ENCODE results near the gene ELL2. TPM values are rescaled to one million over a fixed set of nuclear protein-coding genes. Genes with fewer than 3 reads are reported as not detected.
"Not testable (repeated sequence)": the region's sequence is repeated elsewhere in the genome, so short reads cannot be mapped to it uniquely, and the experiment has no call there.

ELL2 gene
- total RNA-seq, 1 donor: 11.3 TPM

DNA sequence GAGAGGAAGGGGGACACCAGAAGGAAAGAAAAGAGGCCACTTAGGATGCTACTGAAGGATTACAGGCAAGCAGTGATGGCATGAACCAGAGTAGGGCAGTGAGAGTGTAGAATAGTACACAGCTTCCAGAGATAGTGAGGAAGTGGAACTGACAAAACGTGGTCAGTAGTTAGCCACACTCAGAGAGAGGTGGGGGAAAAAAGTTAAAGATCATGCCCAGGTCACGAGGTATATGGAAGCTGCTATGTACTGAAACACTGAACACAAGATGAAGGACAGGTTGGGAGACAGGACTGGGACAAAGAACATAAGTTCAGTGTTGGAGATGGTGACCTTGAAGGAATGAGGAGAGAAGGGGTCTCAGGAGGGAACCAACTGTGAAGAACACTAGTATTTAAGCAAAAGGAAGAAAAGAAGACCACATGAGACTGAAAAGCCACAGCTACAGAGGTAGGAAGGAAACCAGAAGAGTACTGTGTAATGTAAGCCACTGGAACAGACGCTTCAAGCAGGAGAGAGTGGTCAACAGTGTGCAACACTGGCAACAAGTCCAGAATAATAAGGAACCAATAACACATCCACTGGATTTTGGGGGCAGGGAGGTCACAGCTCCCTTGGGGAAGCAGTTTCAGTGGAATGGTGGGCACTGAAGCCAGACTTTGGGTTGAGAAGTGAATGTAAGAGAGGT is 45.5 kb downstream of the ELL2 start:
- peak in 1 of 3 donors; percentile 7 for DNase-seq (ENCODE audit: low read depth in 2 of 3, low spot score in 2 of 3)

- no peak for DNase-seq (ENCODE audit: low read depth in 2 of 3, low spot score in 2 of 3)
These were observed 48.0 kb downstream of the ELL2 start for GRCh38 chr5:95913663-95914062.

- DNase-seq (ENCODE audit: low read depth in 2 of 3, low spot score in 2 of 3): no peak
These were observed 49.6 kb downstream of the ELL2 start for GRCh38 chr5:95912029-95912428.

GRCh38 chr5:95910521-95910920 is 51.1 kb downstream of the ELL2 start:
- no peak for DNase-seq (ENCODE audit: low read depth in 2 of 3, low spot score in 2 of 3)

- no peak for DNase-seq (ENCODE audit: low read depth in 2 of 3, low spot score in 2 of 3)
These were observed 51.9 kb downstream of the ELL2 start for GRCh38 chr5:95909738-95910137.

- no peak for DNase-seq (ENCODE audit: low read depth in 2 of 3, low spot score in 2 of 3)
These were observed 52.9 kb downstream of the ELL2 start for GRCh38 chr5:95908799-95909198.

- DNase-seq (ENCODE audit: low read depth in 2 of 3, low spot score in 2 of 3): no peak
These were observed 53.6 kb downstream of the ELL2 start for GRCh38 chr5:95907740-95908706.

DNA sequence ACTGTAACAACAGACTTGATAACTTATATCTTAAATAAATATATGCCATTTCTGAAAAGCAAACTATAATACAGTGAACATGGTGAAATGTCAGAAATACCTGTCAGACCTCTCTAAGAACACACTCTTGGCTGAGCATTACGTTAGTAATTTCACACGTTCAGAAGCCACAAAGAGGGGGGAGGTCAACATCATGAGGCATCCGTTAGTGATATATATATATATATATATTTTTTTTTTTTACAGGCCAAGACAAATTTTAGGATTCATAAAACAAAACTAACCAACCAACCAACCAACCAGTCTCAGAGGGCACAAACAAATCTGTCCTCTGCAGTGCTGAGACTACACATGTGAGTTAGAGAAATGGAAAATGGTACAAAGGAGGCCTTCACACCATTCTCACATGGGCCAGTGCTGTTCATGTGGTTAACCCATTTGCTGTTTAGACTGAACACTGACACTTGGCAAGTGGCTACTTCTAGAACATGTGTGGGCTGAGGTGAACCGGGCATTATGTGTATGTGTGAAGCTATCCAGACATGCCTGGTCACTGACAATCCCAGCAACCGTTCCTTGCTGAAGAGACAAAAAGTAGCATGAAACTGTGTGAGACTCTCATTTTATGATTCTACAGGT is 54.5 kb downstream of the ELL2 start:
- no peak for DNase-seq (ENCODE audit: low read depth in 2 of 3, low spot score in 2 of 3)

GRCh38 chr5:95906398-95906797 is 55.3 kb downstream of the ELL2 start:
- not testable (repeated sequence) for DNase-seq (ENCODE audit: low read depth in 2 of 3, low spot score in 2 of 3)

GRCh38 chr5:95904827-95905226 is 56.8 kb downstream of the ELL2 start:
- no peak for DNase-seq (ENCODE audit: low read depth in 2 of 3, low spot score in 2 of 3)

DNA sequence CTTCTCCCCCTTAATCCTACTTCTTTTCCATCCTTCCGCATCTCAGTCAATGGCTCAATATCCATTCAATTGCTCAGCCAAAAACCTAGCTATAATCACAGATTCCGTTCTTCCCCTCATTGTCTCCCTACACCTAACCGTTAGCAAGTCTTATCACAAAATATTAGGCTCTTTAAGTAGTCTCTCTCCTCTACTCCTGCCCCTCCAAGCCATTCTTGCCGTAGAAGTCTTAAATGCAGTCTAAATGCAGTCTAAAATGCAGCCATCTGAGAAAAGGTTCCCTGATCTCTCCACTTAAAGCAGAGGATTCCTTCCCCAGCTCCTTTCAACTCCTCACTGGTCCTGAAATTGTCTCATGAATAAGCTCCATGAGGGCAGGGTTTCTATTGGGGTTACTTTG is 57.8 kb downstream of the ELL2 start:
- DNase-seq (ENCODE audit: low read depth in 2 of 3, low spot score in 2 of 3): no peak

- no peak for DNase-seq (ENCODE audit: low read depth in 2 of 3, low spot score in 2 of 3)
These were observed 59.7 kb downstream of the ELL2 start for GRCh38 chr5:95901676-95902627.

DNA sequence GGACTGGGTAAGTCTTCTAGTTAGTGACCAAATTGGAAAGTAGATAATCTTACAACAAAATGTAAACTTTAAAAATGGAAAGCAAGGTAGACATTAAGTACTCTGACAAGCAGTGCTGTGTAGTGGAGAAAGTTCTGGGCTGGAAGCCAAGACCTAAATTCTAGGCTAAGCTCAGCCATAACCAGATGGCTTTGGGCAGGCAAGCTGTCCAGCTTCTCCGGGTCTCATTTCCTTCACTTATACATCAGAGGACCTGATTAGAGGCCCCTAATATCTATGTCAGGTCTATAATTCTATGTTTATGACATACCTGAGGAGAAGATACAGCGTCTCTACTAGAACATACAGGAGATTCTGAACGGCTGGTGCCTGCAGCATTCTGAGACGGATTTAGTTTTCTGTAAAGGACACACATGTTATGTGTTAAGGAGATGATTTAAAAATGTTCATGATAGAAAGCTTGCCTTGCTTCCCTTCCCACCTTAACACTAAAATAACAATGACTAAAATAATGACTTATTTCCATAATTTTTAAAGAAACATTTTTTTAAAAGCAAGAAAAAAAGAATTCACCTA is 61.2 kb downstream of the ELL2 start:
- DNase-seq (ENCODE audit: low read depth in 2 of 3, low spot score in 2 of 3): no peak

DNA sequence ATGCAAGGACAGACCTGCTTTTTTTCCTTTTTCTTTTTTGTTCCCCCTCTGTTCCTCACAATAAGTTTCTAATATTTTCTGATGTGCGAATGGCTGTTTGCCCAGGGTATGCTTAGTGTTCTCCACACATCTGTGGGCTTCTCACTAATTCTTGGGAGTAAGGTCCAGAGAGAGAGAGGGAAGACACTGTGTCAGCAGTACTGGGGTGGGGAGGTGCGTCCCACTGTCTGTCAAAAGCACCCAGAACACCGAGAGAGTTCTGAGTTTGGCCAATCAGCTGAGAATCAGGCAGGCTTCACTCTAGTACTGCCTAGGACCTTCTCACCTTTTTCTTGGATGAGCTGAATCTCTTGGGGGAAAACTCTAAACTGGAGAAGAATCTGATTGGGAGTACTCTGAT is 61.8 kb downstream of the ELL2 start:
- no peak for DNase-seq (ENCODE audit: low read depth in 2 of 3, low spot score in 2 of 3)

GRCh38 chr5:95899006-95899405 is 62.6 kb downstream of the ELL2 start:
- DNase-seq (ENCODE audit: low read depth in 2 of 3, low spot score in 2 of 3): no peak

DNA sequence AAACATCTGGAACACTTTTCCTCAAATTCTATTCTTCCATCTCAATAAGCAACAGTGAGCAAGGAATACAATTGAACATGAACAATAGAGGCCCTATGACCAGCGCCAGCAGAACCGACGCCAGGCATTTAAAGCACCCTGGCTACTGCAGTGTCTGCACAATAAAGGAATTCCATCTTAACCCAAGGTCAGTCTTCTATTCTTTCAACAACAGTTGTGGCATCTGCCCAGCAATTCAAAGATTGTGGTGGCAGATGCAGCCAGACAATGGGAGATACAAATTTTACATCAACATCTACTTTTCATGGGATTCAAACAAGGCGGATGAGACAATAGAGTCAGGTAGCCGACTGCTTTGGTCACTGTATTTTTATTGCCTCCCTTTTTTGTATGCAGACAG is 65.9 kb downstream of the ELL2 start:
- no peak for DNase-seq (ENCODE audit: low read depth in 2 of 3, low spot score in 2 of 3)

GRCh38 chr5:95895251-95895650 is 66.4 kb downstream of the ELL2 start:
- no peak for DNase-seq (ENCODE audit: low read depth in 2 of 3, low spot score in 2 of 3)

DNA sequence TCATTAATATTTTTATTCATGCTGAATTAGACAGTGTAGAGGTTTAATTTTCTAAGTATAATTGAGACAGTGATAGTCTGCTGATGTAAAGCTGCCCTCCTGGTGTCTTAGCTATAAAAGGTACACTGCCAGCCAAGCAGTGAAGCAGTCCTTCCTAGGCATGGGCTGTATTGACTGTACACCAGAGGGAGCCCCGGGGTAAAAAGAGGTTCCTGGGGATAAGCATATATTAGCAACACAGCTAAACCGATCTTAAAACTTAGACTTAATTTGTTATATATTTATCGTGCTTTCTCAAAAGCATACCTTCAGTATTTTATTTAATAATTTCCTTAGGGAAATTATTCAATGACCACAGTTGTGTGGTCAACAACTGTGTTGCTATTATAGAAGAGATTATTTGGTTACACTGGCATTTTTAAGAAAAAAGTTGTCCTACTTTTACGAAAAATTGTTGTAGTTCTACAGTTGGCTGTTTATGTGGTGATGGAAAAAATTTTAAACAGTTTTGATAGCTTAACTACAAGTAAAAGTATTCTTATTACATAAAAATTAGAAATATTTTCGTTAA is 68.8 kb downstream of the ELL2 start:
- peak in 2 of 3 donors; percentile 47 to 67 for DNase-seq (ENCODE audit: low read depth in 2 of 3, low spot score in 2 of 3)

- DNase-seq (ENCODE audit: low read depth in 2 of 3, low spot score in 2 of 3): no peak
These were observed 70.2 kb downstream of the ELL2 start for GRCh38 chr5:95891499-95891898.

DNA sequence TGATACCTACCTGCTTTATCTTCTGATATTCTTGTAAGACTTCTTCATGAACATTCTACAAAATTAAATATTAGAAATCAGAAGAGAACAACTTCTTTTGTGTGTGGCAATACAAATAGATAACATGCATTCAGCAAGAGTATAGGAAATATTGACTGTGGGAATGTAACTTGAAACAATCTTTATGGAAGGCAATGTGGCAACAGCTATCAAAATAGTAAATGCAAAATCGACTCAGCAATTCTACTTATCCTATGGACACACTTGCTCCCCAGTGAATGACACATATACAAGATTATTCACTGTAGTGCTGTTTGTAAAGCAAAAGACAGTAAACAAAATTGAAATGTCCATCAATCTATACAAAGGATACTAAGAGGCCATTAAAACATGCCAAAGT is 72.6 kb downstream of the ELL2 start:
- DNase-seq (ENCODE audit: low read depth in 2 of 3, low spot score in 2 of 3): no peak
